GM18951 (cell line): Measurements from ENCODE around the gene PRR5.
"Not testable (repeated sequence)": the region's sequence is repeated elsewhere in the genome, so short reads cannot be mapped to it uniquely, and the experiment has no call there.

Experiments
- POLR2A ChIP-seq: IDR thresholded peaks from 4 replicates; pipeline ENCODE4 v1.6.1; 2011; ENCODE audit warnings: mild to moderate bottlenecking; ENCODE audit not compliant: insufficient read length, insufficient read depth; ENCODE audit errors: extremely low read depth
- in situ Hi-C: fragments of 300-500 bp; cut with MboI; formaldehyde crosslinking; loops from one replicate; pipeline ENCODE4 v1.12.0; 2022; ENCODE audit warnings: low sequenced_read_pairs, mixed read lengths, inconsistent platforms; ENCODE audit not compliant: unreplicated experiment

The PRR5 gene

GRCh38 chr22:44667829-44668189 lies 34.2 kb upstream of the PRR5 start:
- no peak for TF ChIP-seq POLR2A
- in situ Hi-C loops = no loop called here

GRCh38 chr22:44668190-44668885 lies 33.7 kb upstream of the PRR5 start:
- TF ChIP-seq POLR2A = no peak
- in situ Hi-C loops = no loop called here

DNA sequence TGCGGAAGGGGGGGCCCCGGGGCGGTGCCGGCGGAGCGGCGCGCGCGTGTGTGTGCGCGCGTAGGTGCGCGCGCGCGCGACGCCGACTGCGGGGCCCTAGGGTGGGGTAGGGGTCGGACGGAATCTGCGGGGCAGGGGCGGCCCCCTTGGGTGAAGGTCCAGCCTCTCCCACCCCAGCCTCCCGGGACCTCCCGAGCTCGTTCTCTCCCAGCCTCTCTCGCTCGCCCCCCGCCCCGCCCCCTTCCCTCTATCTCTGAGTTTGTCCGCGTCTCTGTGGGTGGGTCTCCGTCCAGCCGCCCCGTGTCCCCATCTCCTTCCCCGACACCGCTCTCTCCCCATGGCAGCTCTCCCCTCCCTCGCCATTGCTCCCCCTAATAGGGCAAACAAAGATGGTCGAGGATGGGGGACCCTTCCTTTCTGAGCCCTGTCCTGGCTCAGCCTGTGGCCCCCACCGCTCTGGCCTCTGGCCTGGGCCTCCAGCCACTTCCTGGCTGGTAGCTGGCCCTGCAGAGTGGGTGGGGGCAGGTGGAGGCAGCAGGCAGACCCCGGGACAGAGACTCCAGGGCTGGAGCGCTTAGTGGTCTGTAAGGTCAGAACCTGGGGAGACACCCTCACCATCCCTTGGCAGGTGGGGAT lies 33.0 kb upstream of the PRR5 start:
- in situ Hi-C loops = no loop called here
- no peak for TF ChIP-seq POLR2A

GRCh38 chr22:44669561-44669976 lies 32.4 kb upstream of the PRR5 start:
- in situ Hi-C loops = no loop called here
- TF ChIP-seq POLR2A = no peak

DNA sequence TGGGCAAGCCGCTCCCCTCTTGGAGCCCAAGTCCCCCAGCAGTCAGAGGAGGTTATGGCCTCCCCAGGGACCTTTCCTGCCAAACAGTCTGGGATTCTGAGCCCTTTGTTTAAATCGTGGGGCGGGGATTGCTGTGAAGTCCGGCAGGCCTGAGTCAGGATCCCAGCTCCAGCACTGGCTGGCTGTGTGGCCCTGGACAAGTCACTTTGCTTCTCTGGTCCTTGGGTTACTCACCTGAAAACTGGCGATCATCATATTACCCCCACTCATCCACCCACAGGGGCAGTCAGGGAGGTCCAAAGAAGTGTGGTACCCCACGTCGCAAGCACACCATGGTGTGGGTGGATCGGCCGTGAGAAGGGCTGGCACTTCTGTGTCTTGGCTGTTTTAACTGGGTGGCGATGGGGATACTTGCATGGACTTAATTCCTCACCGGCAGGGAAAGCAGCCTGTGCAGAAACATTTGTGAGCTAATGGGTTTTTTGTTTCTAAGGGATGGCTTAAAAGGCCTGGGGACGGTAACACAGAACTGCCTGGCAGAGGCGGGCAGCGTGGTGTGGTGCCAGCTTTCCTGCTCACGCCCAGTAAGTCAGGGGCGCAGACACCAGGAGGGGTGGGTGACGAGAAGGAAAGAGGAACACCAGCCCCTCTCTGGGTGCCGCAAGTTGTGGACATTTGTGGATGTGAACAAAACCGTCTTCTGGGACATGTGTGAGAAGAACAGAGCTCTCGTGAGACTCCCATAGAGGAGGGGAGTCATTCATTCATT lies 31.6 kb upstream of the PRR5 start:
- in situ Hi-C loops = no loop called here

GRCh38 chr22:44671742-44672141 lies 30.3 kb upstream of the PRR5 start:
- in situ Hi-C loops = no loop called here
- no peak for TF ChIP-seq POLR2A

More for the DNA sequence above, 31.6 kb upstream of the PRR5 start:
- TF ChIP-seq POLR2A = no peak

DNA sequence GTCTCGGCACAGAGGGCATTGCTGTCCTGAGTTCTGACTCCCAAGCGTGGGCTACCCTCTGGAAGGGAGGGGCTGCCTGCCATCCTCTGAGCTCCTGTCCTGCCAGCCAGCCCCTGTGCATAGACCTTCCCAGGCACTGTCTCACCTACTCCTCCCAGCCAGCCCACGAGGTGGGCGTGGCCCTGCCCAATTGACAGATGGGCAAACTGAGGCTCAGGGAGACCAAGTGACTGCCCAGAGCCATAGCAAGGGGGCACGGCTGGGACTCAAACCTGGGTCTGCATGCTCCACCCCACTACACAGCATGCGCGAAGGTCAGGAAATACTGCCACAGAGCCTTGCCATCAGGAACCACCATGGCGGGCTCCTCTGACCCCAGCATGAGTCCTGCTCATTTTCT lies 29.4 kb upstream of the PRR5 start:
- no peak for TF ChIP-seq POLR2A
- in situ Hi-C loops = no loop called here

DNA sequence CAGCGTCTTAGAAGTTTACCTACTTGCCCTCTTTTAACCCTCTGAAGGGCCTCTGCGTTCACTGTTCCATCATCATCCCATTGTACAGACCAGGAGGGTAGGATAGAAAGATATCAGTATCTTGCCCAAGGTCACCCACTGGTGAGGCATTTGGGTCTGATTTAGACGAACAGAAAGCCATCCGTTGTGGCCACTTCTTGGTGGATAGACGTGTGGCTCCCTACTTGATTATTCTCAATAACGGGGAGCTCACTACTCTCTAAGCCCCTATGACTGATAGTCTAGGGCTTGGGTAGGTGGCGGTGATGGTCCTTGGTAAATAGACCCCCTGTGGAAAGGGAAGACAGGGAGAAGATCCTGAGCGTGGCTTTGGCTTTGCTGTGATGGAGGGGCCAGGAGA lies 28.6 kb upstream of the PRR5 start:
- no peak for TF ChIP-seq POLR2A
- in situ Hi-C loops = no loop called here

DNA sequence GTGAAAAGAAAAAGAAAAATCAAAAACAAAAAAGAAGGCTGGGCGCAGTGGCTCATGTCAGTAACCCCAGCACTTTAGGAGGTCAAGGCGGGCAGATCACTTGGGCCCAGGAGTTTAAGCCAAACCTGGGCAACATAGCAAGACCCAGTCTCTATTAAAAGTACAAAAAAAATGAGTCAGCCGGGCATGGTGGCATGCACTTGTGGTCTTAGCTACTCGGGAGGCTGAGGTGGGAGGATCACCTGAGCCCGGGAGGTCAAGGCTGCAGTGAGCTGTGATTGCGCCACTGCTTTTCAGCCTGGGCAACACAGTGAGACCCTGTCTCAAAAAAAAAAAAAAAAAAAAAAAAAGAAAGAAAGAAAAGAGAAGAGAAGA lies 26.0 kb upstream of the PRR5 start:
- in situ Hi-C loops = not testable (repeated sequence)

DNA sequence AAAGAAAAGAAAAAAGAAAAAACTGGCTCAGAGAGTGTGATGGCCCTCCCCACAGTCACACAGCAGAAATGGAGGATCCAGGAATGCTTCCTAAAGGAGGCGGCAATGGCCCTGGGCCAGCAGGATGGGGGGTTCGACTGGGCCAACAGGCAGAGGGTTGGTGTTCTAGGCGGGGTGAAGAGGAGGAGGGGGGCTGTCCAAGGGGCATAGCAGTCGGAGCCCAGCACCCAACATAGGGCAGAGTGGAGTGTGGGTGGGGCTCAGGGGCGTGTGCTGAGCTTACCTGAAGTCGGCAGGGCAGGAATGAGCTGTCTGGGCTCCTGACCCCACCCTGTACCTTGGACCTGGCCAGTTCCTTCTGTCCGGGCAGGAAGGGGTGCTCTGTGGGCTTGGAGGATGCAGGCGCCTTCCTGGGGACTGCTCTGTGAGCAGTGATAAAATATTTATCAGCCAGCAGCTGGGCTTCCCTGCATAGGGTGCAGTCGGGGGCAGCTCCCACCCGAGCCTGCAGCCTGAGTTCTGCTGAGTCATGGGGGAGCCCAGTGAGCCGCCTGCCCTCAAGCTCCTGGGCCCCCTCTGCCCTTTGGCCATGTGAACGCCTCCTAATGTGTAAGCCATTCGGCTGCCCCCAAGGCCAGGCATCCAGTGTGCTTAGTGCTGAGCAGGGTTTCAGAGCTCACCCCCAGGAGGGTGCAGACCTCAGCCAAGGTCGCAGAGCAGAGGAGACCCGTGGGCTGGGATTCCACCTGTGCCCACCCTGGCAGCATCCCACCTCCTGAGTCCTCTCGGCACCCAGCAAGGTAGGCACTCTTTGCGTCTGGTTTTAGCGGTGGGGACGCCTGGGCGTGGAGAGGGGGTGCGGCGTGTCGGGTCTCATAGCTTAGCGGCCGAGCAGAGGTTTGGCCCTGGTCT lies 25.3 kb upstream of the PRR5 start:
- no peak for TF ChIP-seq POLR2A
- in situ Hi-C loops = no loop called here

DNA sequence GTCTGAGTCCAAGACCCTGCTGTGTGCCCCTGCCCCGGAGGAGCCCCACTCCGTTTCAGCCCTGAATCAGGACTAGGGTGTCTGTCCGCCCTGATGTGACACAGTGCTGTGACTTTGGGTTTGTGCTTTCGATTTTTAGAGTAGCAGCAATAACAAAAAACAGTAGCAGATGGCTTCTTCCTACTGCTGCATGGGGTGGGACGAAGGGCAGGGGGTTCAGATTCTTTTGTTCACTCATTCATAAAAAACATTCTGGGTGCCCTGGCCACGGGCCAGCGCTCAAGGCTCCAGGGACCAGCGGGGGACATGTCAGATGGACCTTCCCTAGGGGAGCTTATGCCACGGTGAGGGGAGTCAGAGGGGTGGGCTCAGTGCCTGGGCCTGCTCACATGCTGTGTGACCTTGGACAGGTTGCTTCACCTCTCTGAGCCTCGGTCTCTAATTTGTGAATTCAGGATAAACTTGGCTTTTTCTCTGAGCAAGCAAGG lies 24.6 kb upstream of the PRR5 start:
- in situ Hi-C loops = no loop called here
- no peak for TF ChIP-seq POLR2A

- TF ChIP-seq POLR2A = no peak
- in situ Hi-C loops = no loop called here
Observed at GRCh38 chr22:44677871-44678555, 24.0 kb upstream of the PRR5 start.
